Spinal cord (tissue), 10 donors: ENCODE results near the gene SKI. TPM values are rescaled to one million over a fixed set of nuclear protein-coding genes. Genes with fewer than 3 reads are reported as not detected.

ENCODE experiments used
- DNase-seq, 6 donors: peaks; one replicate each; pipeline versions ENCODE4 v3.0.0 to v3.0.0-alpha.2; 2013 to 2015; ENCODE audit warnings: low spot score in 6 of 6, low read depth in 4 of 6
- H3K27ac ChIP-seq: one replicate; pipeline ENCODE4 v1.5.1; 2013; ENCODE audit warnings: low read depth, low read length, control low read depth
- H3K27me3 ChIP-seq: one replicate; pipeline ENCODE4 v1.6.1; 2013; ENCODE audit warnings: low read length; ENCODE audit not compliant: control insufficient read depth, insufficient read depth
- H3K36me3 ChIP-seq: one replicate; pipeline ENCODE4 v1.6.1; 2013; ENCODE audit warnings: low read length; ENCODE audit not compliant: control insufficient read depth, insufficient read depth
- H3K4me1 ChIP-seq: one replicate; pipeline ENCODE4 v1.6.1; 2013; ENCODE audit warnings: low read length; ENCODE audit not compliant: control insufficient read depth, insufficient read depth
- H3K4me3 ChIP-seq: one replicate; pipeline ENCODE4 v1.5.1; 2013; ENCODE audit warnings: low read depth, low read length, control low read depth
- H3K9me3 ChIP-seq: one replicate; pipeline ENCODE4 v1.6.1; 2013; ENCODE audit warnings: low read length; ENCODE audit not compliant: control insufficient read depth, insufficient read depth
- WGBS: methylation state at CpG from one replicate; pipeline ENCODE4 v1.1.5; 2013; ENCODE audit warnings: missing lambda C conversion rate; ENCODE audit not compliant: insufficient coverage; 5-methylcytosine and 5-hydroxymethylcytosine counted together
- long read RNA-seq, 4 donors: transcript quantifications; one replicate each; lab custom pipeline, GENCODE V29; 2026
- polyA plus RNA-seq, 2 donors: library from polyadenylated mRNA; unstranded; fragments of 120-200 nt; gene quantifications; one replicate each; pipeline ENCODE4 v1.2.1, GENCODE V29; 2013; ENCODE audit not compliant: insufficient read length in 2 of 2
- total RNA-seq, 2 donors: library from RNA; depleted of rRNA in 1 of 2; stranded (reverse); fragments of 120-200 nt in 1 of 2; fragments of >200 nt in 1 of 2; gene quantifications; one replicate each; pipeline versions ENCODE4 v1.2.3 to v1.2.4, GENCODE V29; 2013 to 2014
- donor health status: healthy.

The SKI gene
- total RNA-seq, result 10 to 100 TPM; 20.0 to 23.0 TPM
- 10 to 100 TPM; 69.4 to 72.3 TPM for polyA plus RNA-seq
- long read RNA-seq, donor 1, full-length matches to known transcripts, result 4 of 27 reads
- long read RNA-seq, donor 1, partial matches to known transcripts, result 23 of 27 reads
- long read RNA-seq, donor 1, other reads (novel, unspliced or antisense), result 0 of 27 reads
- long read RNA-seq, donor 2, full-length matches to known transcripts, result 2 of 2 reads
- long read RNA-seq, donor 2, partial matches to known transcripts, result 0 of 2 reads
- long read RNA-seq, donor 2, other reads (novel, unspliced or antisense), result 0 of 2 reads
- long read RNA-seq, donor 3, full-length matches to known transcripts, result 2 of 20 reads
- long read RNA-seq, donor 3, partial matches to known transcripts, result 18 of 20 reads
- long read RNA-seq, donor 3, other reads (novel, unspliced or antisense), result 0 of 20 reads
- long read RNA-seq, donor 4, full-length matches to known transcripts, result 3 of 3 reads
- long read RNA-seq, donor 4, partial matches to known transcripts, result 0 of 3 reads
- long read RNA-seq, donor 4, other reads (novel, unspliced or antisense), result 0 of 3 reads

DNA sequence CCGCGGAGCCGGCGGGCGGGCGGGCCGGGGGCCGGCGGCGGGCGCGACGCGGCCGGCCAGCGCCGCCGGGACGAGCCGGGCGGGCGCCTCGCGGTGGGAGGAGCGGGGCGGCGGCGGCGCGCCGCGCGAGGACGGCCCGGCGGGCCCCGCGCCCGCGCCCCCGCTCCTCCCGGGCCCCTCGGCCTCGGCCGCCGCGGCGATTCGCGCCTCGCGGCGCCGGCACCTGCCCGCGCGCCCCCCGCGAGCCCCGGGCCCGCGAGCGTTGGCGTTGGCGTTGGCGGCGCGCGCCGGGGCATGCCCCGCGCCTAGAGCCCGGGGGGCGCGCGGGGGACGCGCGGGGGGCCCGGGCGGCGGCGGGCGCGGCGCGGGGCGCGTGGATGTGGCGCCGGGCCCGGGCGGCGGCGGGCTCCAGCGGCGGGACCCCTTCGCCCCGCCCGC is at the start of gene SKI:
Gene SKI, plus strand, starts transcription at position 163 of the 438 bp plus-strand sequence. CDS start 448 bp downstream, outside the sequence.
- under 1% methylated on average over 100 of the region's 100 CpGs for WGBS

GRCh38 chr1:2178875-2179274 is 49.2 kb upstream of the SKI start:
- Histone ChIP-seq H3K27ac (no peak overlapping the region), H3K27me3 (no peaks in the 10 kb centered on the region), H3K4me3 (no peak overlapping the region), H3K4me1 (peaks cover 22% of the 10 kb centered on the region), H3K9me3 (no peaks in the 10 kb centered on the region), H3K36me3 (peaks cover 95% of the 10 kb centered on the region)
- DNase-seq, result no peak
- WGBS, result 86% methylated on average over 12 of the region's 16 CpGs

More for the DNA sequence above, at the start of gene SKI:
- H3K27ac ChIP-seq, result peak within 1 kb of the TSS; percentile 87
- no peak for DNase-seq
- no peaks in the 10 kb centered on the region for H3K9me3 ChIP-seq
- H3K36me3 ChIP-seq, result peaks cover 37% of the 10 kb centered on the region
- H3K4me3 ChIP-seq, result peak within 1 kb of the TSS; percentile 65
- no peaks in the 10 kb centered on the region for H3K27me3 ChIP-seq
- H3K4me1 ChIP-seq, result peaks cover 50% of the 10 kb centered on the region

DNA sequence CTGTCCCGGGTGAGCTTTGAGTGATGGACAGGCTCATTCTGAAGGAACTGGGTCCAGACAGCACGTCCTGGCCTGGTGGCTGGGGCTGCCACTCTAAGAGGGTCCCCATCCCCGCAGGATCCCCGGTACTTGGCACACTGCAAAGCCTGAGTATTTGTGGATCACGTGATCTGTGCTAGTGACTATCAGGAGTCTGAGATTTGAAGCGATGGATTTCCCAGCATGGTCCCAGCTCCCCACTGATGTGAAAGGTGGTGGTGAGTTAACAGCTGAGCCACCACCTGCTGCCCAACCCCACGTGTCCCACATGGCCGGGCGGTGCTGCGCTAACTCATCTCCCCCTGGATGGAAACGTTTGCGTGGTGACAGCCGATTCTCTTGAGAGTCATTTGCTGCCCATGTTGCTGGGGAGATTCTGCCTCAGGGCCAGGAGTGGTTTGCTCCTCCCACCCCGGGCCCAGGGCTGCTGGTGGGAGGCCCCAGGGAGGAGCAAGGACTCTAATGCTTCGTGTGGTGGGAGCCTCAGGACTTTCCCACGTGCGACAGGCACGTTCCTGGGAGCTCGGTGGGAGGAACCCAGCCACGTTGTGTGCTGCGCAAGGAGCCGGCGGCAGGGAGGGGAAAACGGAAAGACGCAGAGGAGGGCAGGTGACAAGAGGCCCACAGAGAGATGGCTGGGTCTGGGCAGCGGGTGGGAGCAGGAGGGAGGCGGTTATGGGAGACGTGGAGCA is 48.7 kb upstream of the SKI start:
- Histone ChIP-seq H3K27me3 (no peaks in the 10 kb centered on the region), H3K9me3 (no peaks in the 10 kb centered on the region), H3K36me3 (peaks cover 95% of the 10 kb centered on the region), H3K4me3 (no peak overlapping the region), H3K4me1 (peaks cover 16% of the 10 kb centered on the region), H3K27ac (no peak overlapping the region)
- 59% methylated on average over 26 of the region's 28 CpGs for WGBS
- DNase-seq, result peak in 1 of 6 donors; percentile 34

DNA sequence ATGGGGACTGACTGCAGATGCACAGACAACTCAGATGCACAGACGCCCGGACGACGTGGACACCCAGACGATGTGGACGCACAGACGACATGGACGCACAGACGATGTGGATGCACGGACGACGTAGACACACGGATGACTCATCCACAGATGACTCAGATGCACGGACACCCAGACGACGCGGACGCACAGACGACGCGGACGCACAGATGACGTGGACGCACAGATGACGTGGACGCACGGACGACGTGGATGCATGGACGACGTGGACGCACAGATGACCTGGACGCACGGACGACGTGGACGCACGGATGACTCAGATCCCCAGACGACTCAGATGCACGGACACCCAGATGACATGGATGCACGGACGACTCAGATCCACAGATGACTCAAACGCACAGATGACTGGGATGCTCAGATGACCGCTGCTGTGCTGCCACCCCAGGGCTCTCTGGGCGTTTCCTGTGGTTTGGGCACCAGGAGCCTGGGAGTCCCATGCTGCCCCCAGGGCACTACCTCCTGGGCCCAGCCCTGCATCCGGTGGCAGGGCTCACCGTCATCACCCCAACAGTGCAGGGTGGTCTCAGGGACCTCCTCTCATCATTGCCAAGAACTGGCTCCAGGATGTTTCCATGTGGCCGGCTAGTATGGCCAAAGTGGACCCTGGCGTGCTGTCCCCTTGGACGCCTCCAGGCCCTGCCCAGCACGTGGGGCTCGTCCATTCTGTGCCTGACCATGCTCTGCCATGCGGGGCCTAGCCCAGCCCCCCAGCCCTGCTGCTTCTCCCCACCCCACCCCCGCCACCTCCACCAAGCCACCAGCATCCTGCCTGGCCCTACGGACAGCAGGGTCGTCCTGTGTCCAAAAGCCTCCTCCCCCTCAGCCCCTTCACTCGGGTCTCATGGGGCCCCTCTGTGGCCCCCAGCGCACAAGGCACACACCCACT is 47.5 kb upstream of the SKI start:
- peaks cover 97% of the 10 kb centered on the region for H3K36me3 ChIP-seq
- H3K9me3 ChIP-seq, result no peaks in the 10 kb centered on the region
- no peaks in the 10 kb centered on the region for H3K27me3 ChIP-seq
- no peak overlapping the region for H3K4me3 ChIP-seq
- DNase-seq, result no peak
- H3K4me1 ChIP-seq, result peaks cover 12% of the 10 kb centered on the region
- 95% methylated on average over 56 of the region's 58 CpGs for WGBS
- H3K27ac ChIP-seq, result no peak overlapping the region

DNA sequence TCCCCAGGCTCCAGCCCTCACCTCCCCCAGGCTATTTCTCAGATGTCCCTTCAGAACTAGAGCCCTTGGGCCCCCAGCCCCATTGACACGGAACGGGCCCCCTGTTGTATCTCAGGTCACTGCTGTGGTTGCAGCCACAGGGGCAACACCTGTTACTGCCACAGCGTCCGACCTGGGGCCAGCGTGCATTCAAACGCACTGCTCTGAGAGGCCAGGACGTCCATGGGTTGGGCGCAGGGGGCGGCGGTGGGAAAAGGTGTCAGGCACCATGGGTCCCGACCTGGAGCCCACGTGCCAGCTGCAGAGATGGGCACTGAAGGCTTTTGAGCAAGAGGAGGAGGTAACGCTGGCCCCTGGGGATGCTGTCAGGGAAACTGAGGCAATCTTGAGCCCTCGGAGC is 46.8 kb upstream of the SKI start:
- DNase-seq, result no peak
- no peaks in the 10 kb centered on the region for H3K27me3 ChIP-seq
- no peaks in the 10 kb centered on the region for H3K9me3 ChIP-seq
- no peak overlapping the region for H3K27ac ChIP-seq
- peaks cover 97% of the 10 kb centered on the region for H3K36me3 ChIP-seq
- H3K4me1 ChIP-seq, result peaks cover 10% of the 10 kb centered on the region
- no peak overlapping the region for H3K4me3 ChIP-seq
- 90% methylated on average over 14 of the region's 14 CpGs for WGBS

- Histone ChIP-seq H3K36me3 (peaks cover 98% of the 10 kb centered on the region), H3K4me3 (no peak overlapping the region), H3K9me3 (no peaks in the 10 kb centered on the region), H3K4me1 (peaks cover 5% of the 10 kb centered on the region), H3K27ac (no peak overlapping the region), H3K27me3 (no peaks in the 10 kb centered on the region)
- WGBS, result 93% methylated on average over 10 of the region's 11 CpGs
- DNase-seq, result no peak
Measured at GRCh38 chr1:2181752-2182151, 46.4 kb upstream of the SKI start.

- 92% methylated on average over 13 of the region's 13 CpGs for WGBS
- Histone ChIP-seq H3K36me3 (peaks cover 95% of the 10 kb centered on the region), H3K9me3 (no peaks in the 10 kb centered on the region), H3K4me3 (no peak overlapping the region), H3K27me3 (no peaks in the 10 kb centered on the region), H3K27ac (no peak overlapping the region), H3K4me1 (peaks cover 4% of the 10 kb centered on the region)
- no peak for DNase-seq
Measured at GRCh38 chr1:2182376-2182775, 45.7 kb upstream of the SKI start.

DNA sequence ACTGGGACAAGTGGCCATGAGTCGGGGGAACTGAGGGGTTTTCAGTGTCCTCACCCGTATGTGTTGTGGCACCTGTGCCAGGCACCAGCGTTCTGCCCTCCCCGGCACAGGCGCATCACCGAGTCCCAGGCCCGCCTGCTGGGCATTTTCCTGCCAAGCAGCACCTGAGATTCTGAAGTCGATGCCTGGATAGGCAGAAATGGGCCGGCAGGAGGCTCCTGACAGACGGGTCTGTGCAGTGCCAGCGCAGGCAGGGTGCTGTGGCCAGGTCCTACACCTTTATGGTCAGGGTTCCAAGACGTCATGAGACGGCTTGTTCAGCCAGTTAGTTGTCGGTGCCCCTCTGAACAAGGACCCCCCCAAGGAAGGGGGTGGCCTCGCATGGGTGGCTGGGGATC is 44.2 kb upstream of the SKI start:
- no peak overlapping the region for H3K27ac ChIP-seq
- DNase-seq, result no peak
- no peak overlapping the region for H3K4me3 ChIP-seq
- H3K27me3 ChIP-seq, result no peaks in the 10 kb centered on the region
- H3K4me1 ChIP-seq, result peaks cover 6% of the 10 kb centered on the region
- no peaks in the 10 kb centered on the region for H3K9me3 ChIP-seq
- WGBS, result 91% methylated on average over 14 of the region's 15 CpGs
- H3K36me3 ChIP-seq, result peaks cover 92% of the 10 kb centered on the region

DNA sequence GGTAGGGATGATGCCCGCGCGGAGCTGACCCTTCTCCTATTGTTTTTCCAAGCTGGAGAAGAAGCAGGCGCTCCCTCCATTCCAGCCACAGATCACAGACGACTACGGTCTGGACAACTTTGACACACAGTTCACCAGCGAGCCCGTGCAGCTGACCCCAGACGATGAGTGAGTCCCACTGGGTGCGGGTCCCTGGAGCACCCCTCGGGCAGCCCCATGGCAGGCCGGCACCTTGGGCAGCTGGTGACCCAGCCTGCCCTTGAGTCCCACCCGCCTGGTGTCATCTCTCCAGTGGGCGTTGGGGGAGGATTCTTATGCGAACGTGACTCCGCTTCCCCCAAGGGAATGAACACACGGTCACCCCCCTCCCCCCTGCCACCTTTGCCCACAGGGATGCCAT is 43.6 kb upstream of the SKI start:
- WGBS, result 88% methylated on average over 12 of the region's 18 CpGs
- no peaks in the 10 kb centered on the region for H3K9me3 ChIP-seq
- peaks cover 9% of the 10 kb centered on the region for H3K4me1 ChIP-seq
- no peak overlapping the region for H3K27ac ChIP-seq
- DNase-seq, result no peak
- no peak overlapping the region for H3K4me3 ChIP-seq
- H3K36me3 ChIP-seq, result peaks cover 86% of the 10 kb centered on the region
- H3K27me3 ChIP-seq, result no peaks in the 10 kb centered on the region
